A549 treated with CpdA at 1 μM for 4 hours (cell line): ENCODE measurements around the gene HSF2. TPM values are rescaled to one million over a fixed set of nuclear protein-coding genes. Genes with fewer than 3 reads are reported as not detected.

Experiments
- total RNA-seq: library from RNA; stranded (reverse); fragments of 200-300 nt; extraction: Qiagen RNA extraction; gene quantifications from 5 replicates; pipeline ENCODE4 v1.2.3, GENCODE V29; 2022; ENCODE audit warnings: low read depth

Gene HSF2
- 6.0 to 13.2 TPM (median 7.1 TPM) in 5 replicates for total RNA-seq

GRCh38 chr6:122399348-122400120, at the start of gene HSF2:
Gene HSF2 (plus strand): TSS chr6:122399652. CDS start chr6:122399738, 86 bp downstream.

GRCh38 chr6:122471107-122472021, 71.9 kb downstream of the HSF2 start, which contains the start of gene SERINC1:
Gene SERINC1 (minus strand): TSS chr6:122471807. CDS start chr6:122471737, 70 bp downstream.

Other genes with a start within 250 kb of the HSF2 start
- 71.4 to 92.6 TPM (median 76.3 TPM) in 5 replicates for gene SERINC1, start 72.2 kb downstream of the HSF2 start, total RNA-seq
- 0.36 to 1.4 TPM (median 0.66 TPM) in 5 replicates for gene PKIB, start 210.8 kb downstream of the HSF2 start, total RNA-seq